HEK293T (cell line): ENCODE measurements around the gene ERBB4.

ENCODE experiments used
- ARNT ChIP-seq: fragments of 450-650 bp; IDR thresholded peaks from 2 replicates; pipeline ENCODE4 v1.6.1; 2017; ENCODE audit warnings: mild to moderate bottlenecking
- BHLHE40 ChIP-seq: fragments of 450-650 bp; IDR thresholded peaks from 2 replicates; pipeline ENCODE4 v1.6.1; 2016; ENCODE audit warnings: mild to moderate bottlenecking, moderate library complexity, borderline replicate concordance
- ELF4 ChIP-seq: fragments of 450-650 bp; IDR thresholded peaks from 2 replicates; pipeline ENCODE4 v1.6.1; 2017; ENCODE audit warnings: antibody characterized with exemption
- FOXA1 ChIP-seq: fragments of 450-650 bp; IDR thresholded peaks from 2 replicates; pipeline ENCODE4 v1.6.1; 2016; ENCODE audit warnings: mild to moderate bottlenecking
- HDGF ChIP-seq: fragments of 450-650 bp; IDR thresholded peaks from 2 replicates; pipeline ENCODE4 v1.6.1; 2017; ENCODE audit warnings: antibody characterized with exemption, borderline replicate concordance
- PKNOX1 ChIP-seq: fragments of 450-650 bp; IDR thresholded peaks from 2 replicates; pipeline ENCODE4 v1.6.1; 2016
- SP1 ChIP-seq: fragments of 450-650 bp; IDR thresholded peaks from 2 replicates; pipeline ENCODE4 v1.6.1; 2017
- TARDBP ChIP-seq: fragments of 450-650 bp; IDR thresholded peaks from 2 replicates; pipeline ENCODE4 v1.6.1; 2016

GRCh38 chr2:211982162-211982561 lies 556.4 kb downstream of the ERBB4 start:
- TF ChIP-seq FOXA1 = no peak
- TF ChIP-seq SP1 = no peak
- no peak for TF ChIP-seq ELF4
- no peak for TF ChIP-seq TARDBP
- TF ChIP-seq ARNT = no peak
- TF ChIP-seq BHLHE40 = no peak
- no peak for TF ChIP-seq HDGF
- TF ChIP-seq PKNOX1 = no peak
